Fibroblast of the conjunctiva (primary cell): ENCODE results near the gene HIKESHI.
A peak's percentile ranks its signal among the peaks of the same experiment; 100 is the strongest.

Experiments used
- DNase-seq: peaks from one replicate; pipeline ENCODE4 v3.0.0-alpha.2; 2010; ENCODE audit warnings: low read depth

The HIKESHI gene

GRCh38 chr11:86374586-86374985 lies 72.5 kb downstream of the HIKESHI start, which contains the start of gene CCDC81:
Gene CCDC81 (plus strand): TSS chr11:86374887. CDS start chr11:86375164, 277 bp downstream.
- DNase-seq, result no peak

GRCh38 chr11:86377972-86378371 lies 75.9 kb downstream of the HIKESHI start:
- DNase-seq, result no peak

GRCh38 chr11:86380295-86381059 lies 78.4 kb downstream of the HIKESHI start:
- no peak for DNase-seq

DNA sequence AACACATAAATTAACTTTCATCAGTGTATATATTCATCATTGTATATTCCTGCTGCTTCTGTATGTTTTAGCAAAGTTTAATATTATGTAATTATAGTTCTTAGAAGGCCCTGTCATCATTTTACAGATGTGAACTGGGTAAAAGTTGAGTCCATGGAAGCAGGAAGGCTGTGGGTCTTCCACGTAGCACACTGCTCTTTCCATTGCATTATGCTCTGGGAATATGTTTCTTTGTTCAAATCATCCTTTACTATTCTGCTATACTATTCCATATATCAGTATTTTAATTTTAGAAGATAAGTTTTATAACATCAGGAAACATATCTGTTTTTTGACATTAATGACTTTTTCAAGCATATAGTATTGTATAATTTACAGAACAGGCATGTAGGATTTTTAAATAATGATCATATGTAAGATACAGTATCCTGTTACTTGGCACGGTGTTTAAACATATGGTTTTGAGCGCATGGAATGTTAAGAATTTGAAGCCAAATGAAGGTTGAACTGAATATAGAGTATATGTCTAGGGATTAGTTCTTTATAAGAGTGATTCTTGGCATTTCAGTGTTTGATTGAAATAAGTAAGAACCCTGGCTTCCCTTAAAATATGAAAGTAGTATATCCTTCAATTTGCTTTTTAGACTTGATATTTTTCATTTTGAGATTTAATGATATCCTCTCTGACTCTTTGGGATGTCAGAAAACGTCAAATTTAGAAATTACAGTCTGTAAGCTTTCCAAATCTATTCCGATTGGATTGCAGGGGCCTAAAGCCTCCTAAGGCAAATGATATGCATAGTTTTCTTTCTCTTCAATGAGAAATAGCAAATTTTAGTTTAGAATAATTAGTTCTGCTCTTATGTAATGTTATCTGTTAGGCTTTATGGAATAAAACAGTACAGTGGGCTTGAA lies 81.3 kb downstream of the HIKESHI start:
- no peak for DNase-seq

DNA sequence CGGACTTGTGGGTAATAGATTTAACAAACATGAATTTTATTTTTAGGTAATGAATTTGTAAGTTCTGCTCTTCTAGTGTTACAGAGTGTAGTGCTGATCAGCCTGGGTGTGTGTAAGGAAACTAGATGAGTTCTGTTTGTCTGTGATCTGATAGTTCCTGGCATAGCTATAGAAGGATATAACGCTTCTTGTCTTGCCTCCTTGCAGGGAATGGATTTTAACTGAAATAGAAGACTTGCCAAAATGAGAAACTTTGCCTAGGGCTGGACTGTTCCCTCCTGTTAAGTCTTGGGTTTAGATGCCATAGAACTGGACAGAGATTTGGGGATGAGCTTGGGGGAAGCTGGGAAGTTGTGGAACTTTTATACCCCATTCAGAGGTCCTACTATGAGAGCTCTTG lies 84.2 kb downstream of the HIKESHI start:
- no peak for DNase-seq

- peak; percentile 6 for DNase-seq
Measured at GRCh38 chr11:86386746-86387145, 84.7 kb downstream of the HIKESHI start.

DNA sequence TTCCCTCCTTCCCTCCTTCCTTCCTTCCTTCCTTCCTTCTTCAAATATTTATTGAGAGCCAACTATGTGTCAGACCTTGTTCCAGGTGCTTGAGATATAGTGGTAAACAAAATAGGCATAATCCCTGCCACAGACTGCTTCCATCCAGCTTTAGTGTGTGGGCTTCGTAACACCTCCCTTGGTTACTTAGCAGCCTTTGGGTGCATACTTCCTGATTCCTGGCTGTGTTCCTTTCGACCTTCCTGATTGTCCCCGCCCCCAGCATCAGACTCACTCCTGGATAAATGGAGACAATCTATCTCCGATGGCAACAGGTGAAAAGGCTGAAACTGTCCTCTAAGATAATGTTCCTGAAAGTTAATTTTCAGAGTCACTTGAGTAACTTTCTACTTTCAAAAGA lies 86.2 kb downstream of the HIKESHI start:
- DNase-seq, result no peak

- DNase-seq, result no peak
Measured at GRCh38 chr11:86390487-86390886, 88.4 kb downstream of the HIKESHI start.

DNA sequence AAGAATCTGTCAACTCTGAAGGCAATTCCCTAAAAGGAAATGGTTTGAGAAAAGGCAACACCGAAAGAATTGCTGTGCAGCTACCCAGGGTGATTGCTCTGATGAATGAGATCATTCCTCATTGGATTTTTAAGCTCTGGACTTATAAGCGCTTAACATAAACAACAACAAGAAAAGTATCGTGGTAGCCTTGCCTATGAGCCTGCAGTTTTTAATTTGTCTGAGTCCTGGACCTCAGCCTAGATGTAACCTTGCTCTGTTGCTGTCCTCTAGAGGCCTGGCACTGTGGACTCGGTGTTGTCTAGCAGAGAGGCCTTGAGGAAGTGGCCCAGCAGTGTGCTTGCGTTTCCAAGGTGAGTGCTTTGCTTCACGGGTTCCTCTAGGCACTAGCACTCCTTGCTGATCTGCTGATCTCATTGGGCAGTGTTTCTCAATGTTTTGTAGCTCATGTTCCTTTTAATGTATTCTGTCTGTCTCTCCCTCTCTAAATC lies 93.1 kb downstream of the HIKESHI start:
- no peak for DNase-seq
